ENCODE results near the gene ATP4B. TPM values are rescaled to one million over a fixed set of nuclear protein-coding genes. Genes with fewer than 3 reads are reported as not detected.

ATP4B gene
- total RNA-seq, 1 experiment from 2014 or later: not detected

DNA sequence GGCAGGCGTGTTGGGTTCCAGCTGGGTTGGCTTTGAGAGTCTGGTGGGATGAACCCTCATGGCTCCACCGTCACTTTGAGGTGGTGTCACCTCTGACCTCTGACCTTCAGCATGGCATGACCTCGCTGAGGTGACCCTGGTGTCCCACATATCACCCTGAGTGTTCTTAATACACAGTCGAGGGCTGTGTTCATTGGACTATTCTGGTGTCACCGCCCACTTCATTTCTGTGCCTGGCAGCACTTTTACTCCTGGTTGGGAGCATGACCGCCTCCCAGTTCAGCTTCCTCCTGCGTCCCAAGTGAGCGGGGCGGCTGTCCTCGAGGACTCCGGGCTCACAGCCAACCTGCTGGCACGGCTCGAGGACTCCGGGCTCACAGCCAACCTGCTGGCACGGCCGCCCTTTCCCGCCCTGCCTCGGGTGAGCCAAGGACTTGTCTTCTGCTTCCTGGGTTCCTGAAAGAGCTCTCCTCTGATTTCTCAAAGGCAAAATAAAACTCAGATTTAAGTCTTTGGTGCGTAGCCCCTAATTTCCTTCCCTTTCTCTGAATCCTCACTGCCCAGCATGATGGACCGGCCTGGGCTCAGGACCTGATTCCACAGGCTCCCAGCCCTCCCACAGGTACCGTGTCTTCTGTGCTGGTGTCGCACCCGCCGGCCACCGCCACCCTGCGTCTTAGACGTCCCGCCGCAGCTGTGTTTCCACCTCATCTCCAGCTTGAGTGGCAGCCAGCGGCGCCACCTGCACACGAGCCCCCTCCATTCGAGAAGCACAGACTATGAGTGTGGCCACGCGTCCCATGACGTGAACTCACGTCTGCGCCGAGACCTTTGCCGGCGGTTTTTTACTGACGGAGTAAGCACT is 10.4 kb downstream of the ATP4B start:
- Histone ChIP-seq H3K4me1 (ENCODE audit: insufficient read depth, low read length) (no peaks in the 10 kb centered on the region), H3K4ac (ENCODE audit: low read depth, low read length) (no peak overlapping the region), H3K23ac (ENCODE audit: insufficient read length, low read depth, low read length) (no peak overlapping the region), H3K27me3 (ENCODE audit: insufficient read depth, low read length) (no peaks in the 10 kb centered on the region), H2BK120ac (ENCODE audit: low read depth, low read length, poor library complexity, severe bottlenecking) (no peak overlapping the region), H3K4me2 (ENCODE audit: insufficient read depth, insufficient read length, low read length) (no peak overlapping the region), H3K9me3 (ENCODE audit: control insufficient read depth, low read depth, low read length) (no peaks in the 10 kb centered on the region), H3K79me1 (ENCODE audit: insufficient read depth, low read depth, low read length, poor library complexity, severe bottlenecking) (no peaks in the 10 kb centered on the region), H4K8ac (replicated peaks; ENCODE audit: insufficient read length, low read depth, low read length) (no peak overlapping the region), H2AK5ac (ENCODE audit: insufficient read length, low read length) (no peak overlapping the region), H4K5ac (ENCODE audit: insufficient read length, low read depth, low read length) (no peak overlapping the region), H3K79me2 (ENCODE audit: insufficient read depth, low read length) (no peaks in the 10 kb centered on the region), H3K56ac (ENCODE audit: insufficient read length, low read depth, low read length) (no peak overlapping the region), H3K18ac (ENCODE audit: insufficient read length, low read depth, low read length) (no peak overlapping the region), H3K9ac (ENCODE audit: extremely low read depth, insufficient read length, low read length) (no peak overlapping the region), H2BK12ac (ENCODE audit: insufficient read length, low read depth, low read length) (no peak overlapping the region), H2BK20ac (ENCODE audit: low read depth, low read length, poor library complexity, severe bottlenecking) (no peak overlapping the region), H2BK5ac (ENCODE audit: insufficient read length, low read length) (no peak overlapping the region), H4K20me1 (ENCODE audit: control insufficient read depth, insufficient read depth, insufficient read length) (no peaks in the 10 kb centered on the region), H3K14ac (ENCODE audit: insufficient read depth, low read length) (no peak overlapping the region), H3K23me2 (ENCODE audit: insufficient read length, low read depth, low read length, poor library complexity, severe bottlenecking) (no peaks in the 10 kb centered on the region), H2AFZ (ENCODE audit: low read length) (no peak overlapping the region), H3T11ph (ENCODE audit: low read length) (no peak overlapping the region), H2BK15ac (ENCODE audit: low read depth, low read length) (no peak overlapping the region), H4K91ac (ENCODE audit: insufficient read length, low read depth, low read length) (no peak overlapping the region), H3K27ac (ENCODE audit: insufficient read length, low read depth, low read length) (no peak overlapping the region)
- Mint-ChIP-seq H3K4me3 (no peak overlapping the region), H3K9me3 (peaks cover 0 to 46% of the 10 kb centered on the region in 2 experiments; a peak in 2 of 5 replicates), H3K36me3 (ENCODE audit: insufficient read depth in 1 of 3, low read depth in 3 of 3) (peaks cover 4 to 56% (median 47%) of the 10 kb centered on the region in 3 experiments; a peak in 6 of 7 replicates), H3K27me3 (ENCODE audit: low read depth) (peaks cover 10% of the 10 kb centered on the region), H3K4me1 (peaks cover 4% of the 10 kb centered on the region in 2 experiments), H3K27ac (peak overlapping the region; percentile 55 to 93 (median 64); a peak in 2 of 7 replicates)
- WGBS (ENCODE audit: extremely low coverage, insufficient read length, low lambda C conversion rate): no CpG with 5 or more reads among the region's 42 CpGs
- TF ChIP-seq, protein P1, sequence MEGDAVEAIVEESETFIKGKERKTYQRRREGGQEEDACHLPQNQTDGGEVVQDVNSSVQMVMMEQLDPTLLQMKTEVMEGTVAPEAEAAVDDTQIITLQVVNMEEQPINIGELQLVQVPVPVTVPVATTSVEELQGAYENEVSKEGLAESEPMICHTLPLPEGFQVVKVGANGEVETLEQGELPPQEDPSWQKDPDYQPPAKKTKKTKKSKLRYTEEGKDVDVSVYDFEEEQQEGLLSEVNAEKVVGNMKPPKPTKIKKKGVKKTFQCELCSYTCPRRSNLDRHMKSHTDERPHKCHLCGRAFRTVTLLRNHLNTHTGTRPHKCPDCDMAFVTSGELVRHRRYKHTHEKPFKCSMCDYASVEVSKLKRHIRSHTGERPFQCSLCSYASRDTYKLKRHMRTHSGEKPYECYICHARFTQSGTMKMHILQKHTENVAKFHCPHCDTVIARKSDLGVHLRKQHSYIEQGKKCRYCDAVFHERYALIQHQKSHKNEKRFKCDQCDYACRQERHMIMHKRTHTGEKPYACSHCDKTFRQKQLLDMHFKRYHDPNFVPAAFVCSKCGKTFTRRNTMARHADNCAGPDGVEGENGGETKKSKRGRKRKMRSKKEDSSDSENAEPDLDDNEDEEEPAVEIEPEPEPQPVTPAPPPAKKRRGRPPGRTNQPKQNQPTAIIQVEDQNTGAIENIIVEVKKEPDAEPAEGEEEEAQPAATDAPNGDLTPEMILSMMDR (conservative IDR thresholded peaks at IDR 0.05): no peak
- DNase-seq: no peak

Data from H9 (cell line).